Bronchial epithelial cell (primary cell): ENCODE measurements around the gene CYS1. TPM values are rescaled to one million over a fixed set of nuclear protein-coding genes. Genes with fewer than 3 reads are reported as not detected.

ENCODE experiments used
- DNase-seq: peaks from one replicate; pipeline ENCODE4 v3.0.0-alpha.2; 2010; ENCODE audit warnings: low read depth
- FAIRE-seq: peaks from 2 replicates; lab custom pipeline; 2011; peaks lifted over from hg19 to GRCh38; lab: Jason Lieb, UNC
- H3K27me3 ChIP-seq: 2 replicates; pipeline ENCODE4 v1.5.1; 2011; ENCODE audit warnings: low read length; ENCODE audit not compliant: control insufficient read depth, insufficient read depth
- H3K36me3 ChIP-seq: 2 replicates; pipeline ENCODE4 v1.5.1; 2011; ENCODE audit warnings: low read length; ENCODE audit not compliant: control insufficient read depth, insufficient read depth
- H3K4me3 ChIP-seq: 2 replicates; pipeline ENCODE4 v1.5.1; 2011; ENCODE audit warnings: mild to moderate bottlenecking, low read depth, low read length, control low read depth
- total RNA-seq: library from RNA; depleted of rRNA; stranded (reverse); fragments of >200 nt; gene quantifications from 2 replicates; pipeline ENCODE4 v1.2.1, GENCODE V29; 2014
- TF ChIP-seq, protein P1 (sequence below): IDR thresholded peaks from 2 replicates; pipeline ENCODE4 v1.5.1; 2011; ENCODE audit warnings: mild to moderate bottlenecking, moderate library complexity, low read length, control low read depth, inconsistent platforms; ENCODE audit not compliant: insufficient read depth, severe bottlenecking

Gene CYS1
- total RNA-seq, 1 donor from 2014 or later: 0.26 TPM

- Histone ChIP-seq H3K27me3 (no peaks in the 10 kb centered on the region), H3K4me3 (no peak overlapping the region), H3K36me3 (peaks cover 14% of the 10 kb centered on the region)
- no peak for FAIRE-seq
- no peak for DNase-seq
- TF ChIP-seq, protein P1, sequence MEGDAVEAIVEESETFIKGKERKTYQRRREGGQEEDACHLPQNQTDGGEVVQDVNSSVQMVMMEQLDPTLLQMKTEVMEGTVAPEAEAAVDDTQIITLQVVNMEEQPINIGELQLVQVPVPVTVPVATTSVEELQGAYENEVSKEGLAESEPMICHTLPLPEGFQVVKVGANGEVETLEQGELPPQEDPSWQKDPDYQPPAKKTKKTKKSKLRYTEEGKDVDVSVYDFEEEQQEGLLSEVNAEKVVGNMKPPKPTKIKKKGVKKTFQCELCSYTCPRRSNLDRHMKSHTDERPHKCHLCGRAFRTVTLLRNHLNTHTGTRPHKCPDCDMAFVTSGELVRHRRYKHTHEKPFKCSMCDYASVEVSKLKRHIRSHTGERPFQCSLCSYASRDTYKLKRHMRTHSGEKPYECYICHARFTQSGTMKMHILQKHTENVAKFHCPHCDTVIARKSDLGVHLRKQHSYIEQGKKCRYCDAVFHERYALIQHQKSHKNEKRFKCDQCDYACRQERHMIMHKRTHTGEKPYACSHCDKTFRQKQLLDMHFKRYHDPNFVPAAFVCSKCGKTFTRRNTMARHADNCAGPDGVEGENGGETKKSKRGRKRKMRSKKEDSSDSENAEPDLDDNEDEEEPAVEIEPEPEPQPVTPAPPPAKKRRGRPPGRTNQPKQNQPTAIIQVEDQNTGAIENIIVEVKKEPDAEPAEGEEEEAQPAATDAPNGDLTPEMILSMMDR: no peak
These were observed 28.0 kb downstream of the CYS1 start for GRCh38 chr2:10052216-10052615.

DNA sequence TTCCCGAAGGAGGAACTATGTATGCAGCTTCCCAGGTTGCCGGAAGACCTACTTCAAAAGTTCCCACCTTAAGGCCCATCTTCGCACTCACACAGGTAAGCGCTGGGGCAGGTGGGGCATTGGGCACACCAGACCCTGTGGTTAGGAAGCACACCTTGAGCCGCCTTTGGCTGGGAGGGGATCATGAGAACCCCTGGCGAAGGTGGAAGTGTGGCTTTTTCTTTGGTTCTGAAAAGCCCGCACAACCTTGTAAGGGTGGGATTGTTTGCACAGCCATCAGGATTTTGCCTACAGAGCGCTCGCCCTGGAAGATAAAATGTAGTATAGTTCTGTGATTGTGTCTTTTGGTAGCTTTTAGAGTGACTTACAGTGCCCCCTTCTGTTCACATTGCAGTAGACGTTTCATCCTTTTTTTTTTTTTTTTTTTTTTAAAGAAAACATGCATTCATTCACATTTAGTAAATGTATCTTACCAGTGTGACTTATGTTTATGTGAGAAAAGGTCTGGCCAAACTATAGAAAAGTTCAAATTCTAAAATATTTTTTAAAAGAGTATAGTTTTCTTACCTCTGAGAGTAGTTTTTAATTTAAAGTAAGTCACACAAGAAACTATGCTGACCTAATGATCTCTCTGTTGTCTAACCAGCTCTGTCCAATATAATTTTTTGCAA lies 31.6 kb downstream of the CYS1 start:
- peak; percentile 50 for DNase-seq
- Histone ChIP-seq H3K36me3 (peaks cover 15% of the 10 kb centered on the region), H3K4me3 (no peak overlapping the region), H3K27me3 (no peaks in the 10 kb centered on the region)
- FAIRE-seq: no peak
- TF ChIP-seq, protein P1: peak; percentile 54

DNA sequence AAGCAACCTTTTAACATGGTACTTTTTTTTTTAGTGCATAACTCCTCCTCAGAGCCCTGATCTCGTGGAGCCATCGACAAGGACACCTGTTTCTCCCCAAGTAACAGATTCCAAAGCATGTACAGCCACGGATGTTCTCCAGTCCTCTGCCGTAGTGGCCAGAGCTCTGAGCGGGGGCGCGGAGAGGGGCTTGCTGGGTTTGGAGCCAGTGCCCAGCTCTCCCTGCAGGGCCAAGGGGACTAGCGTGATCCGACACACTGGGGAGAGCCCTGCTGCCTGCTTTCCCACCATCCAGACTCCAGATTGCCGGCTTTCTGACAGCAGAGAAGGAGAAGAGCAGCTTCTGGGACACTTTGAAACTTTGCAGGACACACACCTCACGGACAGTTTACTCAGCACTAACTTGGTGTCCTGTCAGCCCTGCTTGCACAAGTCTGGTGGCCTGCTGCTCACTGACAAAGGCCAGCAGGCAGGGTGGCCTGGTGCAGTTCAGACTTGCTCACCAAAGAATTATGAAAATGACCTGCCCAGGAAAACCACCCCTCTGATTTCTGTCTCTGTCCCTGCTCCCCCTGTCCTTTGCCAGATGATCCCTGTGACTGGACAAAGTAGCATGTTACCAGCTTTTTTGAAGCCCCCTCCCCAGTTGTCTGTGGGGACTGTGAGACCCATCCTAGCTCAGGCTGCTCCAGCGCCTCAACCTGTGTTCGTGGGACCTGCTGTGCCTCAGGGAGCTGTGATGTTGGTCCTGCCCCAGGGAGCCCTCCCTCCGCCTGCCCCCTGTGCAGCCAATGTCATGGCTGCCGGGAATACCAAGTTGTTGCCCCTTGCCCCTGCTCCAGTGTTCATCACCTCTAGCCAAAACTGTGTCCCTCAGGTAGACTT lies 32.4 kb downstream of the CYS1 start:
- no peak overlapping the region for H3K4me3 ChIP-seq
- TF ChIP-seq, protein P1: no peak
- peak; percentile 76 for FAIRE-seq
- H3K36me3 ChIP-seq: peaks cover 15% of the 10 kb centered on the region
- no peaks in the 10 kb centered on the region for H3K27me3 ChIP-seq
- DNase-seq: no peak

GRCh38 chr2:10046931-10047330 lies 33.3 kb downstream of the CYS1 start:
- peaks cover 13% of the 10 kb centered on the region for H3K36me3 ChIP-seq
- DNase-seq: no peak
- no peak overlapping the region for H3K4me3 ChIP-seq
- FAIRE-seq: no peak
- H3K27me3 ChIP-seq: no peaks in the 10 kb centered on the region
- TF ChIP-seq, protein P1: no peak

- Histone ChIP-seq H3K27me3 (no peaks in the 10 kb centered on the region), H3K4me3 (no peak overlapping the region), H3K36me3 (peaks cover 10% of the 10 kb centered on the region)
- TF ChIP-seq, protein P1: no peak
- no peak for DNase-seq
- FAIRE-seq: no peak
These were observed 34.5 kb downstream of the CYS1 start for GRCh38 chr2:10045561-10046355.
